HepG2 (cell line): ENCODE results near the gene SLC39A1. TPM values are rescaled to one million over a fixed set of nuclear protein-coding genes. Genes with fewer than 3 reads are reported as not detected.

Experiments used
- ATF7-NPFF ChIP-seq: sonication (generic); formaldehyde crosslinking; IDR thresholded peaks from 2 replicates; pipeline ENCODE4 v1.8.1; 2023; ENCODE audit warnings: mild to moderate bottlenecking, low read depth, missing genetic modification reagents, moderate library complexity
- BRD4 ChIP-seq: sonication (generic); formaldehyde crosslinking; IDR thresholded peaks from 2 replicates; pipeline ENCODE4 v1.4.0; 2020; ENCODE audit warnings: missing genetic modification reagents
- EZH2 ChIP-seq: conservative IDR thresholded peaks from 2 replicates; pipeline ENCODE4 v1.6.1; 2012; ENCODE audit warnings: mild to moderate bottlenecking, low read depth, low read length, moderate library complexity
- FOXJ3 ChIP-seq: sonication (generic); formaldehyde crosslinking; IDR thresholded peaks from 2 replicates; pipeline ENCODE4 v1.4.0; 2020; ENCODE audit warnings: missing genetic modification reagents, mild to moderate bottlenecking, borderline replicate concordance
- KDM1A ChIP-seq: IDR thresholded peaks from 2 replicates; pipeline ENCODE4 v1.6.1; 2016; ENCODE audit warnings: missing compliant biosample characterization
- KMT2B ChIP-seq: IDR thresholded peaks from 2 replicates; pipeline ENCODE4 v1.6.1; 2016; ENCODE audit warnings: missing genetic modification reagents, missing compliant biosample characterization
- MAFF ChIP-seq: IDR thresholded peaks from 2 replicates; pipeline ENCODE4 v1.6.1; 2011; ENCODE audit warnings: low read depth, low read length, improper control_type of control experiment
- MYNN ChIP-seq: sonication (generic); formaldehyde crosslinking; IDR thresholded peaks from 2 replicates; pipeline ENCODE4 v1.4.0; 2020; ENCODE audit warnings: mild to moderate bottlenecking, low read depth, missing genetic modification reagents
- NKX3-1 ChIP-seq: sonication (generic); formaldehyde crosslinking; IDR thresholded peaks from 2 replicates; pipeline ENCODE4 v1.5.0; 2020; ENCODE audit warnings: missing genetic modification reagents
- RFX5 ChIP-seq: IDR thresholded peaks from 2 replicates; pipeline ENCODE4 v1.6.1; 2011; ENCODE audit warnings: low read depth, low read length, improper control_type of control experiment
- RFXAP ChIP-seq: sonication (generic); formaldehyde crosslinking; IDR thresholded peaks from 2 replicates; pipeline ENCODE4 v1.4.0; 2020; ENCODE audit warnings: missing genetic modification reagents, borderline replicate concordance
- SMARCE1 ChIP-seq: fragments of 450-650 bp; IDR thresholded peaks from 2 replicates; pipeline ENCODE4 v1.6.1; 2017; ENCODE audit warnings: borderline replicate concordance
- SMC3 ChIP-seq: IDR thresholded peaks from 2 replicates; pipeline ENCODE4 v1.6.1; 2011; ENCODE audit warnings: low read length, improper control_type of control experiment
- SOX13 ChIP-seq, 3 experiments: fragments of 450-650 bp in 1 of 3; sonication (generic) in 1 of 3; formaldehyde crosslinking in 1 of 3; IDR thresholded peaks in 2 of 3; conservative IDR thresholded peaks in 1 of 3; 2 replicates each; pipeline versions ENCODE4 v1.5.0 to v1.6.1; 2016 to 2020; ENCODE audit warnings: antibody characterized with exemption in 1 of 3, mild to moderate bottlenecking in 1 of 3, missing compliant biosample characterization in 1 of 3, missing genetic modification reagents in 1 of 3, moderate library complexity in 1 of 3
- U2AF1 ChIP-seq: fragments of 200-400 bp; formaldehyde crosslinking; optimal IDR thresholded peaks from 2 replicates; pipeline ENCODE3; 2017; ENCODE audit warnings: mild to moderate bottlenecking, low read depth, low read length
- ZBTB20 ChIP-seq: sonication (generic); formaldehyde crosslinking; IDR thresholded peaks from 2 replicates; pipeline ENCODE4 v1.8.1; 2023; ENCODE audit warnings: missing genetic modification reagents, low read depth, mild to moderate bottlenecking, borderline replicate concordance
- ZMYM2 ChIP-seq: sonication (generic); formaldehyde crosslinking; IDR thresholded peaks from 2 replicates; pipeline ENCODE4 v1.8.0; 2022; ENCODE audit warnings: mild to moderate bottlenecking, missing genetic modification reagents
- ZMYM4 ChIP-seq: sonication (generic); formaldehyde crosslinking; IDR thresholded peaks from 2 replicates; pipeline ENCODE4 v1.8.1; 2023; ENCODE audit warnings: mild to moderate bottlenecking, missing genetic modification reagents
- ZNF138 ChIP-seq: sonication (generic); formaldehyde crosslinking; IDR thresholded peaks from 2 replicates; pipeline ENCODE4 v1.5.0; 2020; ENCODE audit warnings: mild to moderate bottlenecking, low read depth, missing genetic modification reagents
- ZNF296 ChIP-seq: sonication (generic); formaldehyde crosslinking; conservative IDR thresholded peaks from 2 replicates; pipeline ENCODE4 v1.5.0; 2020; ENCODE audit warnings: mild to moderate bottlenecking, missing genetic modification reagents
- ZNF329 ChIP-seq: sonication (generic); formaldehyde crosslinking; IDR thresholded peaks from 2 replicates; pipeline ENCODE4 v1.9.0; 2021; ENCODE audit warnings: low read depth, mild to moderate bottlenecking, missing genetic modification reagents
- ZNF451 ChIP-seq: sonication (generic); formaldehyde crosslinking; IDR thresholded peaks from 2 replicates; pipeline ENCODE4 v1.5.0; 2020; ENCODE audit warnings: mild to moderate bottlenecking, missing genetic modification reagents
- ZNF460 ChIP-seq: sonication (generic); formaldehyde crosslinking; IDR thresholded peaks from 2 replicates; pipeline ENCODE4 v1.5.1; 2020; ENCODE audit warnings: missing genetic modification reagents, mild to moderate bottlenecking, borderline replicate concordance
- ZNF550 ChIP-seq: sonication (generic); formaldehyde crosslinking; IDR thresholded peaks from 2 replicates; pipeline ENCODE4 v1.4.0; 2020; ENCODE audit warnings: mild to moderate bottlenecking, missing genetic modification reagents, borderline replicate concordance
- ZSCAN22 ChIP-seq: sonication (generic); formaldehyde crosslinking; IDR thresholded peaks from 2 replicates; pipeline ENCODE4 v1.4.0; 2020; ENCODE audit warnings: mild to moderate bottlenecking, missing genetic modification reagents
- polyA plus RNA-seq, 8 experiments: library from polyadenylated mRNA; depleted of rRNA in 3 of 8; stranded (reverse) in 7 of 8; unstranded in 1 of 8; fragments of >200 nt; fragmentation: Illumina TruSeq in 4 of 8; extraction: Trizol in 4 of 8; gene quantifications; 2 replicates each; pipeline versions ENCODE4 v1.2.1 to v1.2.3, GENCODE V29; 2011 to 2016; ENCODE audit warnings: low read depth in 4 of 8, missing spikeins in 1 of 8, mixed read lengths in 1 of 8; ENCODE audit not compliant: insufficient read depth in 1 of 8
- total RNA-seq, 5 experiments: library from RNA; depleted of rRNA; stranded (reverse); fragments of >200 nt; fragmentation: Illumina TruSeq; extraction: Trizol; gene quantifications; 2 replicates each; pipeline ENCODE4 v1.2.3, GENCODE V29; 2016; ENCODE audit warnings: low read depth in 1 of 5
- TF ChIP-seq, protein P1 (sequence below): sonication (generic); formaldehyde crosslinking; IDR thresholded peaks from 2 replicates; pipeline ENCODE4 v1.5.0; 2020; ENCODE audit warnings: mild to moderate bottlenecking, missing genetic modification reagents, moderate library complexity
- TF ChIP-seq, protein P2 (sequence below): sonication (generic); formaldehyde crosslinking; IDR thresholded peaks from 2 replicates; pipeline ENCODE4 v1.9.0; 2022; ENCODE audit warnings: low read depth, missing genetic modification reagents

SLC39A1 gene
- total and polyA plus RNA-seq, 2 of the 13 experiments (the other 11 are each of a cell fraction or from before 2014, with no cell fraction given), result 71.2 to 78.4 TPM

DNA sequence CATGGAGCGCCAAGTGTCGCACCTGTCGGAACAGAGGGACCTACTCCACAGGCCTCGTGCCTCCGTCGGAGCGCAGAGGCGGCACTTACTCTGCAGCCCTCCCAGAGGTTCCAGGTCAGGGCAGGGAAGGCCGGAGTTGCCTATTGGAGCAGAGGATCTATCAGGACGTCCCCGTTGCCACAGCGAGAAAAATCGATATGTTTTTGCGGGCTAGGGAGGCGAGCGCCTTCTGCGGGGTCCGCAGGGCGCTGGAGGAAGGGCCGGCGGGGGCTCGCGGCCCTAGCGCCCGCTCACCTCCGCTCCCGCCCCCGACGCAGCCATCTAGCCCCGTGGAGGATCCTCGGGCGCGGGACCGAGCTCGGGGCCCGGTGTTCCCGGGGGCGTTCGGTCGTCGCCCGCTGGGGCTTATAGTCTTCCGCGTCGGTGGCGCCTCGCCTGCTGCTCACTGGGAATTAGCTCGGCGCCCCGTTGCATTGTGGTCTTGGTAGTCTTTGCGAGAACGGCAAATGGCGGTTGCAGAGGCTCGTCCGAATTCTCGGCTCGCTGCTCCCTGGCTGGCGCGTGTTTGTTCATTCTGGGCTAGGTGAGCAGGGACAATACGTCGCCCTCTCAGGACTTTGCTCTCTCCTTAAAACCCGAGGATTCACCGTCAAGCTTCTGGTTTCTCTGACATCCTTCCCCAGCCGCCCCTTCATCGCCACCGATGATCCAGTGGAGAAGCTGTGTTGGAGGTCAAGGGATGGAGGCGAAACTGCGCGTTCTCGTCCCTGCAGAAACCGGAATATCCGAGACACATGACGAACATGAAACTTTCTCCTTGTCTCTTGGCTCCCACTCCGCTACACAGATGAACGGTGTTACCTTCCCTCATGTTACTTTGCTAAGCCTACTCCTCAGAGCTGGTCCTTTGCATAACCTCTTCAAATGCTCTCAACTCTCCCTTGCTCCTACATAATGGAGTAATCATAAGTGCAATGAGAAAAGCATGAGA, 14.2 kb upstream of the SLC39A1 start, which contains the start of gene JTB (continued):
- 0 out of 2 replicates have a peak, but pooled peaks have one; percentile 55 for TF ChIP-seq ZBTB20 (CRISPR knock-in tag)
- TF ChIP-seq KMT2B (CRISPR knock-in tag), result peak; percentile 83
- no peak for TF ChIP-seq ZNF138 (CRISPR knock-in tag)
- TF ChIP-seq, protein P1, sequence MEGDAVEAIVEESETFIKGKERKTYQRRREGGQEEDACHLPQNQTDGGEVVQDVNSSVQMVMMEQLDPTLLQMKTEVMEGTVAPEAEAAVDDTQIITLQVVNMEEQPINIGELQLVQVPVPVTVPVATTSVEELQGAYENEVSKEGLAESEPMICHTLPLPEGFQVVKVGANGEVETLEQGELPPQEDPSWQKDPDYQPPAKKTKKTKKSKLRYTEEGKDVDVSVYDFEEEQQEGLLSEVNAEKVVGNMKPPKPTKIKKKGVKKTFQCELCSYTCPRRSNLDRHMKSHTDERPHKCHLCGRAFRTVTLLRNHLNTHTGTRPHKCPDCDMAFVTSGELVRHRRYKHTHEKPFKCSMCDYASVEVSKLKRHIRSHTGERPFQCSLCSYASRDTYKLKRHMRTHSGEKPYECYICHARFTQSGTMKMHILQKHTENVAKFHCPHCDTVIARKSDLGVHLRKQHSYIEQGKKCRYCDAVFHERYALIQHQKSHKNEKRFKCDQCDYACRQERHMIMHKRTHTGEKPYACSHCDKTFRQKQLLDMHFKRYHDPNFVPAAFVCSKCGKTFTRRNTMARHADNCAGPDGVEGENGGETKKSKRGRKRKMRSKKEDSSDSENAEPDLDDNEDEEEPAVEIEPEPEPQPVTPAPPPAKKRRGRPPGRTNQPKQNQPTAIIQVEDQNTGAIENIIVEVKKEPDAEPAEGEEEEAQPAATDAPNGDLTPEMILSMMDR (CRISPR knock-in tag), result no peak; the same call in 1 of the 2 replicates
- TF ChIP-seq ZSCAN22 (CRISPR knock-in tag), result no peak; the same call in 1 of the 2 replicates
- TF ChIP-seq SMC3, result no peak
- no peak for TF ChIP-seq ZNF296 (CRISPR knock-in tag)
- peak; percentile 81; the same call in 1 of the 2 replicates for TF ChIP-seq ATF7-NPFF (CRISPR knock-in tag)
- no peak for TF ChIP-seq FOXJ3 (CRISPR knock-in tag)
- TF ChIP-seq ZNF460, result no peak
- peak; percentile 60 for TF ChIP-seq ZMYM4 (CRISPR knock-in tag)
- TF ChIP-seq SMARCE1, result no peak
- no peak; the same call in 1 of the 2 replicates for TF ChIP-seq RFXAP (CRISPR knock-in tag)
- 0 out of 2 replicates have a peak, but pooled peaks have one; percentile 42 for TF ChIP-seq BRD4
- peak; percentile 88 for TF ChIP-seq ZNF451 (CRISPR knock-in tag)
- TF ChIP-seq U2AF1, result no peak
- no peak for TF ChIP-seq EZH2
- no peak for TF ChIP-seq ZNF550
- no peak for TF ChIP-seq MAFF
- TF ChIP-seq ZMYM2 (CRISPR knock-in tag), result peak; percentile 65; the same call in 1 of the 2 replicates
- no peak for TF ChIP-seq ZNF329 (CRISPR knock-in tag)
- TF ChIP-seq, protein P2, sequence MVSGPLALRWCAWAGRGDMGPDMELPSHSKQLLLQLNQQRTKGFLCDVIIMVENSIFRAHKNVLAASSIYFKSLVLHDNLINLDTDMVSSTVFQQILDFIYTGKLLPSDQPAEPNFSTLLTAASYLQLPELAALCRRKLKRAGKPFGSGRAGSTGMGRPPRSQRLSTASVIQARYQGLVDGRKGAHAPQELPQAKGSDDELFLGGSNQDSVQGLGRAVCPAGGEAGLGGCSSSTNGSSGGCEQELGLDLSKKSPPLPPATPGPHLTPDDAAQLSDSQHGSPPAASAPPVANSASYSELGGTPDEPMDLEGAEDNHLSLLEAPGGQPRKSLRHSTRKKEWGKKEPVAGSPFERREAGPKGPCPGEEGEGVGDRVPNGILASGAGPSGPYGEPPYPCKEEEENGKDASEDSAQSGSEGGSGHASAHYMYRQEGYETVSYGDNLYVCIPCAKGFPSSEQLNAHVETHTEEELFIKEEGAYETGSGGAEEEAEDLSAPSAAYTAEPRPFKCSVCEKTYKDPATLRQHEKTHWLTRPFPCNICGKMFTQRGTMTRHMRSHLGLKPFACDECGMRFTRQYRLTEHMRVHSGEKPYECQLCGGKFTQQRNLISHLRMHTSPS (CRISPR knock-in tag), result peak; percentile 32; the same call in 1 of the 2 replicates
- no peak for TF ChIP-seq KDM1A (CRISPR knock-in tag)
- TF ChIP-seq NKX3-1 (CRISPR knock-in tag), result peak; percentile 85; the same call in 1 of the 2 replicates
- TF ChIP-seq SOX13 (IDR thresholded peaks at IDR 0.05), result no peak
- TF ChIP-seq SOX13 (CRISPR knock-in tag; conservative IDR thresholded peaks at IDR 0.05 in 1 of 2, IDR thresholded peaks at IDR 0.05 in 1 of 2), result no peak
- TF ChIP-seq MYNN, result no peak
- TF ChIP-seq RFX5, result no peak
